HG03280 (cell line): ENCODE measurements around the gene SV2B.
"Not testable (repeated sequence)": the region's sequence is repeated elsewhere in the genome, so short reads cannot be mapped to it uniquely, and the experiment has no call there.

Source experiments
- ATAC-seq: cut with Tn5 transposase; IDR thresholded peaks from one replicate; pipeline ENCODE4 v1.9.1; 2021; ENCODE audit warnings: mild to moderate bottlenecking, moderate library complexity; ENCODE audit not compliant: unreplicated experiment

SV2B gene, protein sequence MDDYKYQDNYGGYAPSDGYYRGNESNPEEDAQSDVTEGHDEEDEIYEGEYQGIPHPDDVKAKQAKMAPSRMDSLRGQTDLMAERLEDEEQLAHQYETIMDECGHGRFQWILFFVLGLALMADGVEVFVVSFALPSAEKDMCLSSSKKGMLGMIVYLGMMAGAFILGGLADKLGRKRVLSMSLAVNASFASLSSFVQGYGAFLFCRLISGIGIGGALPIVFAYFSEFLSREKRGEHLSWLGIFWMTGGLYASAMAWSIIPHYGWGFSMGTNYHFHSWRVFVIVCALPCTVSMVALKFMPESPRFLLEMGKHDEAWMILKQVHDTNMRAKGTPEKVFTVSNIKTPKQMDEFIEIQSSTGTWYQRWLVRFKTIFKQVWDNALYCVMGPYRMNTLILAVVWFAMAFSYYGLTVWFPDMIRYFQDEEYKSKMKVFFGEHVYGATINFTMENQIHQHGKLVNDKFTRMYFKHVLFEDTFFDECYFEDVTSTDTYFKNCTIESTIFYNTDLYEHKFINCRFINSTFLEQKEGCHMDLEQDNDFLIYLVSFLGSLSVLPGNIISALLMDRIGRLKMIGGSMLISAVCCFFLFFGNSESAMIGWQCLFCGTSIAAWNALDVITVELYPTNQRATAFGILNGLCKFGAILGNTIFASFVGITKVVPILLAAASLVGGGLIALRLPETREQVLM

DNA sequence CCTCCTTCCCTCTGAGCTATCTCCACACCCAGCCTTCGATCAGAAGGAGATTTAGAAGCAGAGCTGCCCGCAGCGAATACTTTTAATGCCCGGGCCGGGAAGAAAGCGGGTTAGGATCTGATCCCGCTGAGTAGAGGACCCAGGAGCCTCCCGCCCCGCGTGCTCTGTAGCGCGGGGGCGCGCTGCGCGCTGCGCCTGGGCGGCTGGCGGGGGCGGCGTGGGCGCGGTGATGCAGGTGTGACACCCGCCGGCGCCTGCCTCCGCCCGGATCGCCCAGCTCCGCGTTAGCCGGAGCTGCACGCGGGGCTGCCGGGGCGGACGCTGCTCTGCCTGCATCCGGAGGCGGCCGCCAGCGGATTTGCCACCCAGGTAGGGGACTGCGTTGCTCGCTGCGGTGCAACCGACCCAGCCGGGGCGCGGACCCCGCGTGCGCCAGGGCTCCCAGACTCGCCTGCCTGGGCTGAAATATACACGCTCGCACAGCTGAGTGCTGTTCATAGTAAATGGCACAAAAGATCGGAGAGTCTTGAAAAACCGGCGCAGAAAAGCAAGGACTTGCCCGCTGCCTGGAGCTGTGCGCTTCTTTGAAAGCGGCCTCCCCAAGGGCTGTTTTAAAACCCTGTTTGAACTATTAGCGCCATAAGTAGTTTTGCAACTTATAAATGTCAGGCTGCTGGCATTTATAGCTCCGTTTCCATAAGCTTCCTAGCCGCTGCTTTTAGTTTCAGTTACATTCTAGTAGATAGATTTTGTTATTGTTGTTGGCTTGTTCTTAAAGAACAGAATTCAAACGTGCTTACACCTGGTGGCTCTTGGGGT is at the start of gene SV2B:
Gene SV2B, plus strand, starts transcription at position 263 of the 819 bp plus-strand sequence. CDS start 126,007 bp downstream, outside the sequence.
- no peak for ATAC-seq

DNA sequence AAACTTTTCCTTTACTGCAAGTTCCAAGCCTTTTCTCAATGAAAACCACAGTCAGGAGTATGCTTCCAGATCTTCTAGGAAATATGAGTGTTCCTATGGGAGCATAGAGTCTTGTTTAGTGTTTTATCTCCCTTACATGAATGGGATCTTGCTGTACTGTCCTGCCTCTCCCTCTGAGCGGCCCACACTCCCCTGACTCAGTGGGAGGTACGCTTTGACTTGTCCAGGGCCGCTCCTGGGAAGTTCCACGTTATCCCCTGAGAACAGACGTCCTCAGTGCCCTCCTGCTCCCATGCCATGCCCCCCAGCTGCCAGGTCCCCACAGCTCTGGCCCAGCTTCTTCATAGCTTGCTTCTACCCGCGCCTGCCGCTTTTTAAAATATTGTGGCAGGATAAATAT is 48.8 kb upstream of the SV2B start:
- ATAC-seq = no peak

DNA sequence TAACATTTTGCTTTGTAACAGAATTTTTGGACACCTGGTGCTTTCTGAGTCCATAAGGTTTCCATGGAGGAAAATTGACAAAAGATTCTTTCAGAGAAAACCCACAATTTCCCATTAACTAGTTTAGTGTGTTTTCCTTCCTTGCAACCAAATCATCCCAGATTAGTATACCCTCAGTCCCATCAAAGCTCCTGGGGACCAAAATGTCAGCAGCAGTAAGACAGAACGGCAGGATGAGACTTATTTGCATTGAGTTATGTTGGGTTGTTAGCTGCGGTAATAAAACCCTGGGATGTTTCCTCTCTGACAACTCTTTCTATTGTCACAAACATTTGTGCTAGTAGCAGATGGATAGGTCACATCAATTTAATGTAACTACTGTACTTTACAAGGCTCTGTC is 45.2 kb upstream of the SV2B start:
- ATAC-seq = no peak

DNA sequence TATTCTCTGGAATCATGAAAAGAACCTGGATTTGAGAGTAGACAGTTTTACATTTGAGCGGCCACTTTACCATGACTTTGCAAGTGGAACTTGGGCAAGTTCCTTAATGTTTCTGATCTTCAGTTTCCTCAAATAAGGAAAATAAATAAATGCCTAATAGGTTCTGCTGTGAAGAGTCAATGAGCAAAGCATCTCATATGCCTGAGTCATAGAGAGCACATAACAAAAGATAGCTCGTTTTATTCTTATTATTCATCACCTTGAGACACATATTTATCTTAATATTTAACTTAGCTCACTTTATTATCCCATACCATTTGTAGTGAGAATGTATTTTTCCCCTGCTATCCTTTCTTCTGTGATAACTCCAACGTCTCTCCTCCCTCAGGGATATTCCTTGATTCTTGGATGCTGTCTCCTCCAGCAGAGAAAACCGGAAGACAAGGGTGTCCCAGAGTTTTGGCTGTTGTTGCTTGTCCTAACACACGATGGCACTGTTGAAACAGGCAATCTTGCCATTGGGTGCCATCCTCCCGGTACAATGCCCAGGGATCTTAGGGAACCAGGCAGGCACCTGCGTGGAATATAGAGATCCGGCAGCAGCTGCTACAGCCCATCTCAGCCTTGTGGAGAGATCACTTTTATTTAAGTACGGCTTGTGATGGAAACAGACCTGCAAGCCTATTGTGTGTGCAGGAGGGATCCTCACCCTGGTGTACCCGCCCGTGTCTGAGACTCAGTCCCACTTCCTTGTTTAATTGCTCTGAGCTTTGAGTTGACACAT is 44.3 kb upstream of the SV2B start:
- ATAC-seq = no peak

DNA sequence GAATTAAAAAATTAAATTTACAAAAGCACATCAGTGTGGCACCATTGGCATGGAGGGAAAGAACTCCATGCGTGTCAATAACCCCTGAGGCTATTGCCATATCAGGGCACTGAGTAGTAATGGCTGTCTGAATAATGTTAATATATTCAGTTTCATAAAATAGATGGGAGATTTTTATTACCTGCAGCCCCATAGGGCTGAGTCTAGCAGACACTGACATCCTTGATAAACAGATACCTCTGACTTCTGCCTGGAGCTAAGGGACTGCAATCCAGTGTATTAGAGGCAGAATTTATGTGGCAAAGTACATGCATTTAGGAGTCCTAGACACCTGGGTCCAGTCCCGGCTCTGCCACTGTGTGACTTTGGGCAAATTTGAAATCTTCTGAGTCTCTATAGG is 38.8 kb upstream of the SV2B start:
- no peak for ATAC-seq

DNA sequence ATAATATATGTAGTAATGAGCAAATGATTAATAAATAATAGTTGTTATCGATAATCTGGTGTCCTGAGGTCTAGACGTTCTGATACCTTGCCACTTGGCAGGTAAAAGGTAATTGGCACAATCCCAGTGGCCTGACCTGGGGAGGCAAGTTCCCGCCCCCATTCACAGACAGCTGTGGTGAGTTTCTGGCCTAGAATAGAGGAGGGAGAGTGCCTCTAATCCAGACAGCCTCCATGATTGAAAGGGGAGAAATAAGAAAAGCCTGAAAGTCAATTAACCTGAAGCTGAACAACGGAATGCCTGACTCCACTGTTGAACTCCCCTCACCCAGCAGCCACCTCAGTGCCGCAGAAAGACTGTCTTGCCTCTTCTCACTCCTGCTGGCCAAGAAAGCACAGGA is 38.1 kb upstream of the SV2B start:
- ATAC-seq = no peak

DNA sequence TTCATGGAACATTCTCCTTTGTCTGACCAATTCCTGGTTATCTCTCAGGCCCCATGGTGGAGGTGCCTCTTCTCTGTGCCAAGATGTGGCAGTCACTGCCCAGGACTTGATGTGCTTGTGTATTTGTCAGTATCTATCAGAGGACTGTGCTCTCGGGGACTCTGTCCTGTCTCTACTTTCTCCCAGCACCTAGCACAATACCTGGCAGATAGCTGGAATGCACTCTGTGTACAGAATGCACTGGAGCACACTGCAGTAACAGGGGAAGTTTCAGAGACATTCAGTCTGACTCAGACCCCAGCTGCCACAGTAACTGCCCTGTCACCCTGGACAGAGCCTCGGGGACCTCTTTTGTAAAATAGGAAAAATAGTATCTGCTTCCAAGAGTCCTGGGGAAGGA is 34.6 kb upstream of the SV2B start:
- no peak for ATAC-seq

DNA sequence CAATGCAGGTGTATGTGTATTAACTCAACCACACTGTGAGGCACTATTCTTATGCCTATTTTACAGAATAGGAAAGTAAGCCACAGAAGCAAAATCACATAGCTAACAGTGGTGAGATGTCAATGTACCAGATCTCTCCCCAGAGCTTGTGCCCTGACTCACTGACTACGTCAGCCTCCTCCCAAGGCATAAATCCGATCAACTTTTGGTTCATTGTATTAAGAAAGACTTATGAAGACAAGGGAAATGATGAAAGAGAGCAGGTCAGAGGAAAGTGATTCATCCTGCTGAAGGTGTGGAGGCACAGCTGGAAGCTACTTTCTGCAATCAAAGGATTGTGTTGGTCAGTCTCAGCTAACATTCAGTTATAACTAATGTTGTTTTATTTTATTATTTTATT is 33.0 kb upstream of the SV2B start:
- no peak for ATAC-seq

DNA sequence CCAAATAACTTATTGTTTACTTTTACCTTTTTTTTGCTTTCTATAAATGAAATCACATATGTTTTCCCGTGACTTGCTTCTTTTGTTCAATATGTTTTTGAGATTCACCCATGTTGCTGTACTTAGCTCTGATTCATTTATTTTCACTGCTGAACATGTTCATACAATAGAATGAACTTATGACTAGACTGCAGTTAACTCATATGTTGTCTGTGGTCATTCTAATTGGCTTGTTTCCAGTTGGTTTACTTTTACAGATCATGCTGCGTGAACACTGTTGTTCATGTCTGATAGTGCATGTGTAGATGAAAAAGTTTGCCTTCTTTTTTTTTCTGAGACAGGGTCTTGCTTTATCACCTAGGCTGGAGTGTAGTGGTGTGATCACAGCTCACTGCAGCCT is 31.6 kb upstream of the SV2B start:
- no peak for ATAC-seq

DNA sequence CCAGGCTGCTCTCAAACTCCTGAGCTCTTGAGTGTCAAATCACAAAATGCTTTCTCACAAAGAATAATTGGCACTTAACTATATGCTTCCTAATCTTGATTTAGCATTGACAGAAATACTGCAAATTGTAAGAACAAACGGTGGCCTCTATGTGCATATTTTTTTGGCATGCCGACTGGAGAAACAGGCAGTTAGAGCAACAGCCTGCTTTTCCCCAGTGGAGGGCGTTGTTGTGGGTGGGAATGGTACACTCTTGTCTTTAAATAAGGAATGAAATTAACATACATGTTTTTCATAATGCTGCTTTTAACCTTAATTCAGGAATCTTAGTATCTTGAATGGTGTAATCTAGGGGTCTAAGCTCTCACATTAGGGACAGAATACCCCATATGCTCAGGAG is 31.1 kb upstream of the SV2B start:
- no peak for ATAC-seq

DNA sequence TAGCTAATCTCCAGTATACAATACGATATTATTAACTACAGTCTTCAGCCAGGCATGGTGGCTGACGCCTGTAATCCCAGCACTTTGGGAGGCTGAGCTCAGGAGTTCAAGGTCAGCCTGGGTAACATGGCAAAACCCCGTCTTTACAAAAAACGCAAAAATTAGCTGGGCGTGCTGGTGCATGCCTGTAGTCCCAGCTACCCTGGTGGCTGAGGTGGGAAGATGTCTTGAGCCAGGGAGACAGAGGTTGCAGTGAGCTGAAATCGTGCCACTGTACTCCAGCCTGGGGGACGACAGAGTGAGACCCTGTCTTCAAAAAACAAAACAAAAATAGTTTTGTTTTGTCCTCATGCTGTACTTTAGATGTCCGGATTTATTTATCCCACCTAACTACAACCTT is 29.2 kb upstream of the SV2B start:
- no peak for ATAC-seq

DNA sequence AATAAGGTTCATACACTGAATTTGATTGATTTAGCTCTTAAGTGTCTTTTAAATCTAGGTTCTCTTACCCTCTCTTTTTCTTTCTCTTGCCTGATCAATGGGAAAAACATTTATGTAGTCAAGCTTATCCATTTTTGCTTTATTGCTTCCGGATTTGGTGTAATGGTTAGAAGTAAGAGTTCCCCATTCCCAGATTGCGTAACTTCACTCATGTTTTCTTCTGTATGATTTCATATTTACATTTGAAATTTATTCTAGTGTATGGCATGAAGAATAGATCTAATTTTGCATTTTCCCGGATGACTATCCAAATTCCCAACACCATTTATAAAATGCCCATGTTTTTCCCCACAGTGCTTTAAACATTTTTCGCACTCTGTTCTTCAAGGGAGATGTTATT is 27.9 kb upstream of the SV2B start:
- ATAC-seq = no peak

DNA sequence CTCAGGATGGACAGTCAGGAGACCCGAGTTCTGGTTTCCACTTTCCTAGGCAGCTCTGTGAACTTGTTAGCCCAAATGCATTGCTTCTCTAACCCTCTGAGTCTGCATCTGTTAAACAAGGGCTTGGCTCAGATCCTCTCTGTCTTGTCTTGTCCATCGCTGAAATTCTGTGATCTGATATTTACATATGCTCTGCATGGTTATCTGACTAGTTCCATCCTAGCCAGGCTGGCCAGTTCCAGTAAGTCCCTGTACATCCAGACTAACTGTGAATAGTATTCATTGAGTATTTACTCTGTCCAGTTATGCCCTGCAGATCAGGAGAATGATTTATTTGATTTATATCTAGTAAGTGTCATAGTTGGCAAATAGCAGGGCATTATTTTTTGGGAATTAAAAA is 27.0 kb upstream of the SV2B start:
- ATAC-seq = no peak

DNA sequence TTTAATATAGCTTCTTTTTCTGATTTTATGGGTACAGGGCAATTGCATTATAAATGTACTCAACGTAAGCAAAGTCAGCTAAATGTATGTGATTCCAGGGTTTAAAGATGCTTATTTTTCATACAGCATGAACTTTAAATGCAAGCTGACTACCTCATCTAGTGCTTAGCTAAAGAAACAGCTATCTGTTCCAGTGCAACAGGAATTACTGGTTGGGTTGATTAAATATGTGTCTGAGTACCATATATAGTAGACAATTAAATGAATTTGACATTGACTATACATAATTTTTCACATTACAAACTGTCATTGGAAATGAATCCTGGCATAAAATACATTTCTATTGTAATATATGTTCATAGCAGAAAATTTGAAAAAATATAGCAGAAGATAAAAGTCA is 26.3 kb upstream of the SV2B start:
- no peak for ATAC-seq

DNA sequence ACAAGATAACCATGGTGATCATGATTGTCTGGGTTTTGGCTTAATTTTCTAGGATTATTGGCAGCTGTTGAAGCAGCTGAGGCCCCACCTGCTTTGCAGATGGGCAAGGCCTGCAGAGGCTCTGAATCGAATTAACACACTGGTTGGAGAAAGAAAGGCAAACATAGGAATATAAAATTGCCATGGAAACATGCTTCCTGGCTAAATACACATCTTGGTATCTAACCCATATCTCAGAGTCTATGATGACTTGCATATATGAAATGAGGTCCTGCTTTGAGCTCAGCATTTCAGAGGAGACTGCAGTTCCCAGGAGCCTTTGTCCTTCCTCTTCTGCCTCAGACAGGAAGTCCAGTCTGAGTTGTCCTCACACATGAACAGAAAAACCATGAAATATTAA is 24.3 kb upstream of the SV2B start:
- ATAC-seq = no peak

DNA sequence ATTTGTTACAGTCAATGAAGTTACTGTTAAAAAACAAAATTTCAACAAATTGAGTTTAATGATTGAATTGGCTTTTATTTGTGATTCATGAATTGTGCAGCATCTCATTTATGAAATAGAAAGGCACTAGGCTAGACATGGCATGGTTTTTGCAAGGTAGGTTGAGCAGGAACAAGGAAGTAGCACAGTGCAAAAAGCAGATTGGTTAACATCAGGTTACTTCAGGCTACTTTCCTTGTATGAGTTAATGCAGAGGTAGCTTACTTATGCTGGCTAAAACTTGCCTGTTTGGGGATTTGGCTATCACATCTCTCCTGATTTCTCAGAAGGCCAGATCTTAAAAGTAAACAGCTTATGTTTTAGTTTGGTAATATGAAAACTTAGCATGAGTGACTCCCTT is 23.0 kb upstream of the SV2B start:
- no peak for ATAC-seq

DNA sequence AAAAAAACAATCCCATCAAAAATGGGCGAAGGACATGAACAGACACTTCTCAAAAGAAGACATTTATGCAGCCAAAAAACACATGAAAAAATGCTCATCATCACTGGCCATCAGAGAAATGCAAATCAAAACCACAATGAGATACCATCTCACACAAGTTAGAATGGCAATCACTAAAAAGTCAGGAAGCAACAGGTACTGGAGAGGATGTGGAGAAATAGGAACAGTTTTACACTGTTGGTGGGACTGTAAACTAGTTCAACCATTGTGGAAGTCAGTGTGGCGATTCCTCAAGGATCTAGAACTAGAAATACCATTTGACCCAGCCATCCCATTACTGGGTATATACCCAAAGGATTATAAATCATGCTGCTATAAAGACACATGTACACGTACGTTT is 6.2 kb upstream of the SV2B start:
- not testable (repeated sequence) for ATAC-seq

DNA sequence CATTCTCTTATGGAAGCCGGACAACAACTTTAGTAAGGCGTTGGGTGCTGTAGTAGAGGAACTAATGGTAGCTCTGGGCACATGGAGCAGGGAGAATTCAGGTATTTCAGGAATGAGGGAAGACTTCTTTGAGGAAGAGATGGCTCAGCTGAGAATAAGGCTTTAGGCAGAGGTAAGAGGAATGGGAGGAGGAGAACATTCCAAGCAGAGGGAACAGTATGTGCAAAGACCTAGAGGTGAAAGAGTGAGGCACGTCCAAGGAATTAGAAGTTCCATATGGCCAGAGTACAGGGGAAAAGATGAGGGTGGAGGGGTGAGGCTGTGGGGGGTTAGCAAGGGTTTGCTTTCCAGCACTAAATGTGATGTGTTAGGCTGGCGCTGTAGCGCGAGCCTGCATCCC is 1.6 kb upstream of the SV2B start:
- no peak for ATAC-seq

DNA sequence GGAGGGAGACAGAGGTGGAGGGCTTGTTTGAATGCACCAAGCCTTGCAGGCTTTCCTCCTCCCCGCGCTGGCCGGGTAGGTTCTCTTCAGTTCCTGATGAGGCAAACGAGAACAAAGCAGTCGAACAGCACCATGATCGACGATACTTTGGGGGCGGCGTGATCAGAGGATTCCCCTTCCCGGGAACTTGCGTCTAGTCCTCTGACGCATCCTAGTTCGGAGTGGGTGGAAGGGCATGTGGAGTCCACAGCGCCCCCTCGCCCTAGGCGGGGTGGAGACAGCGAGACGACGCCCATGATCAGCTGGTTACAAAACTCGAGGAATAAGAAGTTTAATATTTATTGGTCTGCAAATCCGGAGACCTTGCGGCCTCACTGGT is 452 bp upstream of the SV2B start:
- no peak for ATAC-seq

DNA sequence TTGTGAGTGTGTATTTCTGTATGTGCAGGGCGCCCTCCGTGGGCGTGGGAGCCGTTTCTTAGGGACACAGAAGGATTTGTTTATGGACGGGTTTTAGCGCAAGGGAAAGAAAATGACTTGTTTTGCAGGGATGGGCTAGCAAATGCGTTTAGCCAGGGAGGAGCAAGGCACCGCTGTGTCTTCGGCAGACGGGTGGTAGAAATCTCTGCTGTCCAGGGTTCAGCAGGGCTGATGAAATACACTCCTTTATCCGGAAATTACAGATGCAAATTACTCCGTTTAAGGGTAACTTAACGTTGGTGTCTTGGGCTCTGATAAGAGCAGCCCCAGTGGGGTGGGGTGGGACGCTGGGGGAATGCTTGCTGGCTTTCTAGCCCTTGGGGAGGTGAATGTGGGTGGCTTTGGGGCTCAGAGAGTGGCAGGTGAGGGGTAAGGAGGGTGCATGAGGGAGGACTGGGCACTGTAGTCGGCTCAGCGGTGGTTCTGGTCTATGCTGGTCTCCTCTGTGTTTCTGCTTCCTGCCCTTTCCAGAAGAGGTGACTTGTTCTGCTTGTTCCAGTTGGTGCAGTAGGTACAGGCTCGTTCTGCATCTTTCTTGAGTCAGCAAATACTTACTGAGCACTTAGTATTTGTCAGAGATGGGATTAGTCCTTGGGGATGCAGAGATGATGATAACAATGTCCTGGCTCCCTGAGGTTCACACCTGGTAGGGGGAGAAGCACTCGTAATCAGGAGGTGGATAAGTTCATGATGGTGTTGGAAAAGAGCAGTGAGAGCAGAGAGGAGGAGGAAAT is 954 bp downstream of the SV2B start:
- ATAC-seq = no peak
